ENCODE measurements around the gene IL18R1.

IL18R1 gene

GRCh38 chr2:102358496-102358895, 2.9 kb downstream of the IL18R1 start:
- Histone ChIP-seq H3K36me3 (replicated peaks) (no peaks in the 10 kb centered on the region), H3K4me3 (no peak overlapping the region), H3K27me3 (ENCODE audit: low read depth) (no peaks in the 10 kb centered on the region), H3K9me3 (no peaks in the 10 kb centered on the region), H3K4me1 (no peaks in the 10 kb centered on the region)
- in situ Hi-C loops (cut with MboI; ENCODE audit: low sequenced_read_pairs) = no loop called here
- DNase-seq (ENCODE audit: low spot score in 2 of 2) = no peak

GRCh38 chr2:102359527-102359926, 3.9 kb downstream of the IL18R1 start:
- in situ Hi-C loops (cut with MboI; ENCODE audit: low sequenced_read_pairs) = no loop called here
- no peaks in the 10 kb centered on the region for H3K27me3 ChIP-seq (ENCODE audit: low read depth)
- H3K9me3 ChIP-seq = no peaks in the 10 kb centered on the region
- no peaks in the 10 kb centered on the region for H3K36me3 ChIP-seq (replicated peaks)
- DNase-seq (ENCODE audit: low spot score in 2 of 2) = no peak
- no peak overlapping the region for H3K4me3 ChIP-seq
- H3K4me1 ChIP-seq = no peaks in the 10 kb centered on the region

GRCh38 chr2:102361632-102362241, 6.1 kb downstream of the IL18R1 start:
- H3K27me3 ChIP-seq (ENCODE audit: low read depth) = no peaks in the 10 kb centered on the region
- H3K36me3 ChIP-seq (replicated peaks) = no peaks in the 10 kb centered on the region
- in situ Hi-C loops (cut with MboI; ENCODE audit: low sequenced_read_pairs) = no loop called here
- H3K9me3 ChIP-seq = no peaks in the 10 kb centered on the region
- no peak overlapping the region for H3K4me3 ChIP-seq
- no peaks in the 10 kb centered on the region for H3K4me1 ChIP-seq
- DNase-seq (ENCODE audit: low spot score in 2 of 2) = no peak

GRCh38 chr2:102365763-102366162, 10.2 kb downstream of the IL18R1 start:
- in situ Hi-C loops (cut with MboI; ENCODE audit: low sequenced_read_pairs) = no loop called here

GRCh38 chr2:102366406-102367112, 11.0 kb downstream of the IL18R1 start:
- no peaks in the 10 kb centered on the region for H3K9me3 ChIP-seq
- no peaks in the 10 kb centered on the region for H3K4me1 ChIP-seq
- in situ Hi-C loops (cut with MboI; ENCODE audit: low sequenced_read_pairs) = no loop called here
- H3K36me3 ChIP-seq (replicated peaks) = no peaks in the 10 kb centered on the region
- DNase-seq (ENCODE audit: low spot score in 2 of 2) = no peak
- H3K27me3 ChIP-seq (ENCODE audit: low read depth) = no peaks in the 10 kb centered on the region
- H3K4me3 ChIP-seq = no peak overlapping the region

More at GRCh38 chr2:102365763-102366162, 10.2 kb downstream of the IL18R1 start:
- Histone ChIP-seq H3K9me3 (no peaks in the 10 kb centered on the region), H3K4me1 (no peaks in the 10 kb centered on the region), H3K36me3 (replicated peaks) (no peaks in the 10 kb centered on the region), H3K4me3 (no peak overlapping the region), H3K27me3 (ENCODE audit: low read depth) (no peaks in the 10 kb centered on the region)
- no peak for DNase-seq (ENCODE audit: low spot score in 2 of 2)

- in situ Hi-C loops (cut with MboI; ENCODE audit: low sequenced_read_pairs) = no loop called here
- no peak overlapping the region for H3K4me3 ChIP-seq
Measured at GRCh38 chr2:102367331-102367971, 11.9 kb downstream of the IL18R1 start.

GRCh38 chr2:102368461-102369109, 13.0 kb downstream of the IL18R1 start:
- no peak for DNase-seq (ENCODE audit: low spot score in 2 of 2)
- H3K4me3 ChIP-seq = no peak overlapping the region
- H3K9me3 ChIP-seq = no peaks in the 10 kb centered on the region
- H3K4me1 ChIP-seq = no peaks in the 10 kb centered on the region
- H3K27me3 ChIP-seq (ENCODE audit: low read depth) = no peaks in the 10 kb centered on the region
- no peaks in the 10 kb centered on the region for H3K36me3 ChIP-seq (replicated peaks)
- in situ Hi-C loops (cut with MboI; ENCODE audit: low sequenced_read_pairs) = no loop called here

More at GRCh38 chr2:102367331-102367971, 11.9 kb downstream of the IL18R1 start:
- Histone ChIP-seq H3K4me1 (no peaks in the 10 kb centered on the region), H3K36me3 (replicated peaks) (no peaks in the 10 kb centered on the region), H3K9me3 (no peaks in the 10 kb centered on the region), H3K27me3 (ENCODE audit: low read depth) (no peaks in the 10 kb centered on the region)
- no peak for DNase-seq (ENCODE audit: low spot score in 2 of 2)

- no peak for DNase-seq (ENCODE audit: low spot score in 2 of 2)
- H3K9me3 ChIP-seq = no peaks in the 10 kb centered on the region
- no peaks in the 10 kb centered on the region for H3K27me3 ChIP-seq (ENCODE audit: low read depth)
- no peak overlapping the region for H3K4me3 ChIP-seq
- H3K4me1 ChIP-seq = no peaks in the 10 kb centered on the region
- no peaks in the 10 kb centered on the region for H3K36me3 ChIP-seq (replicated peaks)
- in situ Hi-C loops (cut with MboI; ENCODE audit: low sequenced_read_pairs) = no loop called here
Measured at GRCh38 chr2:102369866-102370265, 14.3 kb downstream of the IL18R1 start.

- in situ Hi-C loops (cut with MboI; ENCODE audit: low sequenced_read_pairs) = no loop called here
- no peak overlapping the region for H3K4me3 ChIP-seq
- no peaks in the 10 kb centered on the region for H3K36me3 ChIP-seq (replicated peaks)
- no peaks in the 10 kb centered on the region; the same call in 1 of the 2 replicates for H3K9me3 ChIP-seq
- H3K27me3 ChIP-seq (ENCODE audit: low read depth) = no peaks in the 10 kb centered on the region
- H3K4me1 ChIP-seq = no peaks in the 10 kb centered on the region
- no peak for DNase-seq (ENCODE audit: low spot score in 2 of 2)
Measured at GRCh38 chr2:102376052-102376591, 20.5 kb downstream of the IL18R1 start.

GRCh38 chr2:102383722-102384121, 28.1 kb downstream of the IL18R1 start:
- H3K9me3 ChIP-seq = no peaks in the 10 kb centered on the region

GRCh38 chr2:102385522-102385921, 29.9 kb downstream of the IL18R1 start:
- in situ Hi-C loops (cut with MboI; ENCODE audit: low sequenced_read_pairs) = no loop called here
- H3K4me1 ChIP-seq = no peaks in the 10 kb centered on the region
- DNase-seq (ENCODE audit: low spot score in 2 of 2) = no peak
- H3K4me3 ChIP-seq = no peak overlapping the region
- no peaks in the 10 kb centered on the region for H3K36me3 ChIP-seq (replicated peaks)
- no peaks in the 10 kb centered on the region for H3K9me3 ChIP-seq
- no peaks in the 10 kb centered on the region for H3K27me3 ChIP-seq (ENCODE audit: low read depth)

More at GRCh38 chr2:102383722-102384121, 28.1 kb downstream of the IL18R1 start:
- no peak overlapping the region for H3K4me3 ChIP-seq
- no peaks in the 10 kb centered on the region for H3K27me3 ChIP-seq (ENCODE audit: low read depth)
- in situ Hi-C loops (cut with MboI; ENCODE audit: low sequenced_read_pairs) = no loop called here
- H3K4me1 ChIP-seq = no peaks in the 10 kb centered on the region
- H3K36me3 ChIP-seq (replicated peaks) = no peaks in the 10 kb centered on the region
- DNase-seq (ENCODE audit: low spot score in 2 of 2) = no peak

GRCh38 chr2:102386004-102386403, 30.4 kb downstream of the IL18R1 start:
- Histone ChIP-seq H3K36me3 (replicated peaks) (no peaks in the 10 kb centered on the region), H3K27me3 (ENCODE audit: low read depth) (no peaks in the 10 kb centered on the region), H3K4me1 (no peaks in the 10 kb centered on the region), H3K4me3 (no peak overlapping the region), H3K9me3 (no peaks in the 10 kb centered on the region)
- in situ Hi-C loops (cut with MboI; ENCODE audit: low sequenced_read_pairs) = no loop called here
- no peak for DNase-seq (ENCODE audit: low spot score in 2 of 2)

GRCh38 chr2:102386867-102387541, 31.4 kb downstream of the IL18R1 start:
- no peaks in the 10 kb centered on the region for H3K27me3 ChIP-seq (ENCODE audit: low read depth)
- in situ Hi-C loops (cut with MboI; ENCODE audit: low sequenced_read_pairs) = no loop called here
- DNase-seq (ENCODE audit: low spot score in 2 of 2) = no peak

More at GRCh38 chr2:102386867-102387541, 31.4 kb downstream of the IL18R1 start:
- Histone ChIP-seq H3K4me1 (no peaks in the 10 kb centered on the region), H3K36me3 (replicated peaks) (no peaks in the 10 kb centered on the region), H3K9me3 (no peaks in the 10 kb centered on the region), H3K4me3 (no peak overlapping the region)

Data from HAP-1 (cell line).